Fibroblast of villous mesenchyme (primary cell): ENCODE measurements around the gene KCTD21. TPM values are rescaled to one million over a fixed set of nuclear protein-coding genes. Genes with fewer than 3 reads are reported as not detected.
A peak's percentile ranks its signal among the peaks of the same experiment; 100 is the strongest.

Source experiments
- DNase-seq: peaks from one replicate; pipeline ENCODE4 v3.0.0-alpha.2; 2010; ENCODE audit warnings: low read depth
- H3K4me3 ChIP-seq: 2 replicates; pipeline ENCODE4 v1.5.1; 2011; ENCODE audit warnings: low read depth, mild to moderate bottlenecking, low read length
- CTCF ChIP-seq: IDR thresholded peaks from 2 replicates; pipeline ENCODE4 v1.5.1; 2012; ENCODE audit warnings: low read depth, mild to moderate bottlenecking, low read length; ENCODE audit not compliant: insufficient read depth
- total RNA-seq: library from RNA; depleted of rRNA; stranded (reverse); fragments of >200 nt; gene quantifications from 2 replicates; pipeline ENCODE4 v1.2.3, GENCODE V29; 2012

KCTD21 gene
- total RNA-seq, 1 donor = 11.2 TPM

- no peak for DNase-seq
- no peak for TF ChIP-seq CTCF
These were observed 40.7 kb upstream of the KCTD21 start for GRCh38 chr11:78229106-78229505.

GRCh38 chr11:78228467-78228866 is 40.0 kb upstream of the KCTD21 start:
- peak; percentile 70 for DNase-seq
- H3K4me3 ChIP-seq = no peak overlapping the region
- peak; percentile 61 for TF ChIP-seq CTCF

More at GRCh38 chr11:78229106-78229505, 40.7 kb upstream of the KCTD21 start:
- no peak overlapping the region for H3K4me3 ChIP-seq

- H3K4me3 ChIP-seq = no peak overlapping the region
- DNase-seq = no peak
- TF ChIP-seq CTCF = no peak
These were observed 39.5 kb upstream of the KCTD21 start for GRCh38 chr11:78227921-78228320.

DNA sequence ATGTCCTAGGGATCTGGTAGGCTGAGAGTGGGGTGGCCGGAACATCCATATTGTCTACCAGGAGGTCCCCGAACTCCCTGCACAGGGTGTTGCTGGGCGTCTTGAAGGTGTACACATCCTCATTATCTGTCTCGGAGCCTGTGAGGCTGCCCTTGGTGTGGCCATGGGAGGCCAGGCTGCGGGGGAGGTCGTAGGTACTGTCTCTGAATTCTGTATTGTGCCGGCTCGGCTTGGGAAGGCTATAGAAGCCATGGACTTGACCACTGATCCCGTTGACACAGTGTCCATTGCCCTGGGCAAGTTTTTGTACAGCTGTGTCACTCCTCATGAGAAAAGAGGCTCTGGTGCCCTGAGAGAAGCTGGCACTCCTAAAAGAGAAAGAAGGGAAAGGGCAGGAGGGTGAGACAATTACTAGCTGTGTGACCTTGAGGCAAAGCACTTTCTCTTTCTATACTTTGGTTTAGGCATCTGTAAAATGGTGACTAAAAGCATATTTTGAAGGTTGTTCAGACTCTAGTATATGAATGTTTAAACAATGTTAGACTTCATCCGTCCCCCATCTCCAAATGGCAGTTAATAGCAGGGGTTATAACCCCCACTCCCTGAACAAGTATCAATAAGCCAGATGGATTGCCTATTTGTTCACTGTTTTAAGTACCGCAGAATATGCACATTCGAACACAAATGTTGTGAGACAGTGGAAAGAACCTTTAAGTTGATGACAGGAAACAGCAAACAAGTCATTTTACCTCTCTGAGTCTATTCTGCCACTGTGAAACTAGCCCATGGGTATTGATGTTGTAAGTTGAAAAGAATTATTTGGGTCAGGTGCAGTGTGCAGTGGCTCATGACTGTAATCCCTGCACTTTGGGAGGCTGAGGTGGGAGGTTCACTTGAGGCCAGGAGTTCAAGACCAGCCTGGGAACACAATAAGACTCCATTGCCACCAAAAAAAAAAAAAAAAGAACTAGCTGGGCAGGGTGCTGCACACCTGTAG is 38.6 kb upstream of the KCTD21 start:
- no peak for DNase-seq
- no peak for TF ChIP-seq CTCF
- H3K4me3 ChIP-seq = no peak overlapping the region

GRCh38 chr11:78224906-78225420 is 36.5 kb upstream of the KCTD21 start:
- TF ChIP-seq CTCF = no peak
- H3K4me3 ChIP-seq = no peak overlapping the region
- DNase-seq = no peak

DNA sequence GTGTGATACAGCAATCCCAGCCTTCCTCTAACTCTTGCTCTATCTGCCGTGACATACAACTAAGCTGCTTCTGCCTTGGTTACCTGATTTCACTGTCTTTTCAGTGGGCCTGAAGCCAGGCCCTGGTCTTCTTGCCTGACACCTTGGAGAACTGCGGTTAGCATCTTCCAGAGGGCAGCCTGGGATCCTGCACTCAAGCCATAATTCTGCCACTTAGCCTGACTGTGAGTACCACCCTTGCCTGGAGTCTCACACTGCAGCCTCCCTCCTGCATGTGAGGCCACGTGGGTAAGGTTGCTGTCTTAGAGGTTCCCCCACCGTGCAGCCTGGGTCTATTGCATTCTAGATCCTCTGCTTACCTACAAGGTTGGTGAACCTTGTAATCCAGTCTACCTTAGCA is 36.1 kb upstream of the KCTD21 start:
- TF ChIP-seq CTCF = no peak
- no peak overlapping the region for H3K4me3 ChIP-seq
- no peak for DNase-seq
